T-helper 1 cell treated with Interleukin-12 subunit alpha and Interleukin-12 subunit beta and Interleukin-4 antibody, amounts not matched to agents 30 μg/mL and 1 μg/mL, for 36 hours (primary cell): ENCODE results near the gene SELP.

Experiments used
- H3K27ac Mint-ChIP-seq: one replicate; pipeline ENCODE4 v1.8.0; 2021; ENCODE audit warnings: mild to moderate bottlenecking, mixed read lengths
- H3K27me3 Mint-ChIP-seq: one replicate; pipeline ENCODE4 v1.8.0; 2021; ENCODE audit warnings: low read depth, mixed read lengths
- H3K36me3 Mint-ChIP-seq: one replicate; pipeline ENCODE4 v1.8.0; 2021; ENCODE audit warnings: low read depth, mixed read lengths
- H3K4me1 Mint-ChIP-seq: one replicate; pipeline ENCODE4 v1.8.0; 2021; ENCODE audit warnings: low read depth, mixed read lengths
- H3K4me3 Mint-ChIP-seq: one replicate; pipeline ENCODE4 v1.8.0; 2021; ENCODE audit warnings: mild to moderate bottlenecking, moderate library complexity, mixed read lengths
- H3K9me3 Mint-ChIP-seq: one replicate; pipeline ENCODE4 v1.8.0; 2021; ENCODE audit warnings: mixed read lengths

The SELP gene

GRCh38 chr1:169545472-169545871 lies 84.5 kb downstream of the SELP start:
- Mint-ChIP-seq H3K27me3 (no peaks in the 10 kb centered on the region), H3K27ac (no peak overlapping the region), H3K9me3 (no peaks in the 10 kb centered on the region), H3K36me3 (peaks cover 14% of the 10 kb centered on the region), H3K4me3 (no peak overlapping the region), H3K4me1 (peaks cover 4% of the 10 kb centered on the region)

- Mint-ChIP-seq H3K4me1 (no peaks in the 10 kb centered on the region), H3K9me3 (no peaks in the 10 kb centered on the region), H3K27ac (no peak overlapping the region), H3K36me3 (peaks cover 26% of the 10 kb centered on the region), H3K4me3 (no peak overlapping the region), H3K27me3 (no peaks in the 10 kb centered on the region)
These were observed 90.7 kb downstream of the SELP start for GRCh38 chr1:169538998-169539871.
